Lower leg skin (tissue), 3 donors: ENCODE data around the gene MX1.

Source experiments
- POLR2A ChIP-seq, 2 donors: fragments of 450-650 bp; IDR thresholded peaks; one replicate each; pipeline ENCODE4 v1.6.1; 2016 to 2017; ENCODE audit warnings: antibody characterized with exemption in 2 of 2, mild to moderate bottlenecking in 1 of 2, moderate library complexity in 1 of 2
- TF ChIP-seq, protein P1 (sequence below), 3 donors: fragments of 450-650 bp; IDR thresholded peaks; one replicate each; pipeline ENCODE4 v1.5.1; 2016; ENCODE audit warnings: antibody characterized with exemption in 3 of 3, mild to moderate bottlenecking in 3 of 3, moderate library complexity in 2 of 3

DNA sequence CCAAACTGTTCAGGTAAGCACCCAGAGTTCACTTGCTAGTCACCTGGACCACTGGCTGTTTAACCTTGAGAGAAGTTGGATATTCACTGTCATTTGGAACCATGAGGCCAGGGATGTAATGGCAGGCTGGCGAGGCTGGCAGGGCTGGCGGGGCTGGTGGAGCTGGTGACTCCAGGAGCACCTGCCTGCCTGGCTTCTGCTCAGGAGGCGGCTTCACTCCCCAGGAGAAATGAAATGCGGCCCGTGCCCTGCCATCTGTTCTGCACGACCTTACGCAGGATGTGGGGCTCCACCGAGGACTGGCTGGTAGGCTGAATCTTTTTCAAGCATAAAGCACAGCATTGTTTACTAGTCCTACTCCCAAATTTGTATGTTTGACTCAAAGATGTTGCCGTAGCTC is 22.7 kb upstream of the MX1 start:
- TF ChIP-seq, protein P1, sequence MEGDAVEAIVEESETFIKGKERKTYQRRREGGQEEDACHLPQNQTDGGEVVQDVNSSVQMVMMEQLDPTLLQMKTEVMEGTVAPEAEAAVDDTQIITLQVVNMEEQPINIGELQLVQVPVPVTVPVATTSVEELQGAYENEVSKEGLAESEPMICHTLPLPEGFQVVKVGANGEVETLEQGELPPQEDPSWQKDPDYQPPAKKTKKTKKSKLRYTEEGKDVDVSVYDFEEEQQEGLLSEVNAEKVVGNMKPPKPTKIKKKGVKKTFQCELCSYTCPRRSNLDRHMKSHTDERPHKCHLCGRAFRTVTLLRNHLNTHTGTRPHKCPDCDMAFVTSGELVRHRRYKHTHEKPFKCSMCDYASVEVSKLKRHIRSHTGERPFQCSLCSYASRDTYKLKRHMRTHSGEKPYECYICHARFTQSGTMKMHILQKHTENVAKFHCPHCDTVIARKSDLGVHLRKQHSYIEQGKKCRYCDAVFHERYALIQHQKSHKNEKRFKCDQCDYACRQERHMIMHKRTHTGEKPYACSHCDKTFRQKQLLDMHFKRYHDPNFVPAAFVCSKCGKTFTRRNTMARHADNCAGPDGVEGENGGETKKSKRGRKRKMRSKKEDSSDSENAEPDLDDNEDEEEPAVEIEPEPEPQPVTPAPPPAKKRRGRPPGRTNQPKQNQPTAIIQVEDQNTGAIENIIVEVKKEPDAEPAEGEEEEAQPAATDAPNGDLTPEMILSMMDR (IDR thresholded peaks at IDR 0.05), result no peak
- TF ChIP-seq POLR2A (IDR thresholded peaks at IDR 0.05), result no peak
